ENCODE measurements around the gene VMP1. TPM values are rescaled to one million over a fixed set of nuclear protein-coding genes. Genes with fewer than 3 reads are reported as not detected.

The VMP1 gene
- total RNA-seq, 2 experiments from 2014 or later: 29.2 to 38.0 TPM

- Histone ChIP-seq H3K9me3 (ENCODE audit: low read length) (no peaks in the 10 kb centered on the region), H3K4me3 (ENCODE audit: low read depth, low read length, poor library complexity, severe bottlenecking) (no peak overlapping the region), H4K20me1 (ENCODE audit: insufficient read depth, low read length) (no peaks in the 10 kb centered on the region), H3K9me2 (ENCODE audit: insufficient read depth, low read length) (no peaks in the 10 kb centered on the region), H3K36me3 (ENCODE audit: insufficient read depth, low read length) (no peaks in the 10 kb centered on the region), H3K4me2 (ENCODE audit: low read length) (no peak overlapping the region), H3K4me1 (ENCODE audit: insufficient read depth, low read length, poor library complexity, severe bottlenecking) (no peaks in the 10 kb centered on the region), H2AFZ (ENCODE audit: low read length) (no peak overlapping the region), H3K27ac (ENCODE audit: low read depth, low read length, poor library complexity, severe bottlenecking) (no peak overlapping the region), H3K79me2 (ENCODE audit: insufficient read depth, low read depth, low read length) (no peaks in the 10 kb centered on the region)
- TF ChIP-seq CTCF (conservative IDR thresholded peaks at IDR 0.05; ENCODE audit: low read length) (no peak), EZH2phosphoT487 (IDR thresholded peaks at IDR 0.05; ENCODE audit: borderline replicate concordance, low read depth, low read length) (no peak)
- no TSS peak for BruUV-seq (replicated peaks)
- no peak for DNase-seq (ENCODE audit: low spot score)
- intact Hi-C loops (cut with micrococcal nuclease; ENCODE audit: unreplicated experiment): no loop called here
- POLR2A ChIA-PET: no interaction called here
- CTCF ChIA-PET (ENCODE audit: unreplicated experiment): no interaction called here
Measured at GRCh38 chr17:59793205-59793604, 85.8 kb downstream of the VMP1 start.

DNA sequence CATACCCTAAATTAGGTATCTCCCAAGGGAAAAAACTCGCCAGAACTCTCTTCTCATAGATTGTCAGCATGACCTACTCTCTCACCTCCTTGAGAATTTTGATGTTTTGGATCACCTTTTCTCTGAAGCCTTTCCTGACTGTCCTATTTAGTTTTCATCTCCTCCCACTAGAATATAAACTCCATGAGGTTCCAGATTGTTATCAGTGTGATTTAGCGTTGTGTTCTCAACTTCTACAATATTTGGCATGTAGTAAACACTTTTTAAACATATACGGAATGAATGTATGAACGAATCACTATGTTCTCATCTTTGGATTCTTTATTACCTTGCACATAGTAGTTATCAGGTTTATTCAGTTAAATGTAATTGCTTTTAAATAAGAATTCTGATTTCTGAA, 88.7 kb downstream of the VMP1 start:
- DNase-seq (ENCODE audit: low spot score): no peak
- POLR2A ChIA-PET: interaction anchor here (0.5 to 1.9 kb wide), 2 partner anchors 10 to 45 kb away, joined by 3 to 4 read pairs; no protein-coding TSS in a partner anchor
- no peak for TF ChIP-seq CTCF (conservative IDR thresholded peaks at IDR 0.05; ENCODE audit: low read length)
- TF ChIP-seq EZH2phosphoT487 (IDR thresholded peaks at IDR 0.05; ENCODE audit: borderline replicate concordance, low read depth, low read length): no peak
- no TSS peak for BruUV-seq (replicated peaks)
- no peaks in the 10 kb centered on the region for H4K20me1 ChIP-seq (ENCODE audit: insufficient read depth, low read length)
- H3K79me2 ChIP-seq (ENCODE audit: insufficient read depth, low read depth, low read length): no peaks in the 10 kb centered on the region
- no peaks in the 10 kb centered on the region for H3K9me3 ChIP-seq (ENCODE audit: low read length)
- H3K36me3 ChIP-seq (ENCODE audit: insufficient read depth, low read length): no peaks in the 10 kb centered on the region
- H3K9me2 ChIP-seq (ENCODE audit: insufficient read depth, low read length): no peaks in the 10 kb centered on the region
- no peak overlapping the region for H3K27ac ChIP-seq (ENCODE audit: low read depth, low read length, poor library complexity, severe bottlenecking)
- H2AFZ ChIP-seq (ENCODE audit: low read length): no peak overlapping the region
- no peak overlapping the region for H3K4me3 ChIP-seq (ENCODE audit: low read depth, low read length, poor library complexity, severe bottlenecking)
- no peaks in the 10 kb centered on the region for H3K4me1 ChIP-seq (ENCODE audit: insufficient read depth, low read length, poor library complexity, severe bottlenecking)
- no peak overlapping the region for H3K4me2 ChIP-seq (ENCODE audit: low read length)
- CTCF ChIA-PET (ENCODE audit: unreplicated experiment): no interaction called here
- intact Hi-C loops (cut with micrococcal nuclease; ENCODE audit: unreplicated experiment): no loop called here

DNA sequence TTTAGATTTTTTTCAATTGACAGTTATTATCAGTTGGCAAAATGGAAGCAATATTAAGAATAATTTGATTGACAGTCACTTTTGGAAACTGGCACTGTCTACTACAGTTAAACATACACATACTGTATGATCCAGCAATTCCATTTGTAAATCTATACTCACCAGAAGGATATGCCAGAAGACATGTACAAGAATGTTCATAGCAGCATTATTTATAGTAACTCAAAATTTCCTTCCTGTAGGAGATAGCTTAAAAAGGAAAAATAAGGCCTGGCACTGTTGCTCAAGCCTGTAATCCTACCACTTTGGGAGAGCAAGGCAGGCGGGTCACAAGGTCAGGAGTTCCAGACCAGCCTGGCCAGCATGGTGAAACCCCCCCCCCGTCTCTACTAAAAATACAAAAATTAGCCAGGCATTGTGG, 89.3 kb downstream of the VMP1 start:
- H3K4me3 ChIP-seq (ENCODE audit: low read depth, low read length, poor library complexity, severe bottlenecking): no peak overlapping the region
- POLR2A ChIA-PET: interaction anchor here (0.5 to 1.9 kb wide), 4 partner anchors 11 to 678 kb away, joined by 3 to 4 read pairs (median 3); no protein-coding TSS in a partner anchor
- CTCF ChIA-PET (ENCODE audit: unreplicated experiment): interaction anchor here (0.6 kb wide), 1 partner anchor 23 kb away, joined by 3 read pairs; no protein-coding TSS in a partner anchor
- TF ChIP-seq CTCF (conservative IDR thresholded peaks at IDR 0.05; ENCODE audit: low read length) (no peak), EZH2phosphoT487 (IDR thresholded peaks at IDR 0.05; ENCODE audit: borderline replicate concordance, low read depth, low read length) (no peak)
- H3K36me3 ChIP-seq (ENCODE audit: insufficient read depth, low read length): no peaks in the 10 kb centered on the region
- H2AFZ ChIP-seq (ENCODE audit: low read length): no peak overlapping the region
- no peak for DNase-seq (ENCODE audit: low spot score)
- H3K79me2 ChIP-seq (ENCODE audit: insufficient read depth, low read depth, low read length): no peaks in the 10 kb centered on the region
- H3K27ac ChIP-seq (ENCODE audit: low read depth, low read length, poor library complexity, severe bottlenecking): no peak overlapping the region
- intact Hi-C loops (cut with micrococcal nuclease; ENCODE audit: unreplicated experiment): no loop called here
- no TSS peak for BruUV-seq (replicated peaks)
- no peaks in the 10 kb centered on the region for H3K4me1 ChIP-seq (ENCODE audit: insufficient read depth, low read length, poor library complexity, severe bottlenecking)
- H3K4me2 ChIP-seq (ENCODE audit: low read length): no peak overlapping the region
- H4K20me1 ChIP-seq (ENCODE audit: insufficient read depth, low read length): no peaks in the 10 kb centered on the region
- no peaks in the 10 kb centered on the region for H3K9me2 ChIP-seq (ENCODE audit: insufficient read depth, low read length)
- no peaks in the 10 kb centered on the region for H3K9me3 ChIP-seq (ENCODE audit: low read length)

All from OCI-LY7 (cell line).